GM19025 (cell line): ENCODE results near the gene PTPRN2.

Source experiments
- ATAC-seq: cut with Tn5 transposase; IDR thresholded peaks from one replicate; pipeline ENCODE4 v1.9.1; 2021; ENCODE audit warnings: mild to moderate bottlenecking, low read depth, moderate library complexity; ENCODE audit not compliant: unreplicated experiment

The PTPRN2 gene

GRCh38 chr7:157876469-157877285 is 710.9 kb downstream of the PTPRN2 start:
- ATAC-seq = no peak

GRCh38 chr7:157875230-157876179 is 712.1 kb downstream of the PTPRN2 start:
- ATAC-seq = no peak

GRCh38 chr7:157874870-157875229 is 712.8 kb downstream of the PTPRN2 start:
- ATAC-seq = no peak

GRCh38 chr7:157874208-157874816 is 713.3 kb downstream of the PTPRN2 start:
- ATAC-seq = no peak

GRCh38 chr7:157873664-157874063 is 714.0 kb downstream of the PTPRN2 start:
- ATAC-seq = no peak

GRCh38 chr7:157873181-157873580 is 714.4 kb downstream of the PTPRN2 start:
- no peak for ATAC-seq

- ATAC-seq = no peak
Measured at GRCh38 chr7:157872447-157872846, 715.2 kb downstream of the PTPRN2 start.

GRCh38 chr7:157871681-157872080 is 715.9 kb downstream of the PTPRN2 start:
- no peak for ATAC-seq

GRCh38 chr7:157870644-157871290 is 716.9 kb downstream of the PTPRN2 start:
- ATAC-seq = no peak

GRCh38 chr7:157869793-157870192 is 717.8 kb downstream of the PTPRN2 start:
- no peak for ATAC-seq

GRCh38 chr7:157867685-157868305 is 719.8 kb downstream of the PTPRN2 start:
- no peak for ATAC-seq

GRCh38 chr7:157866336-157866924 is 721.2 kb downstream of the PTPRN2 start:
- no peak for ATAC-seq

- ATAC-seq = no peak
Measured at GRCh38 chr7:157865351-157866165, 722.1 kb downstream of the PTPRN2 start.

- ATAC-seq = no peak
Measured at GRCh38 chr7:157864911-157865310, 722.7 kb downstream of the PTPRN2 start.

- ATAC-seq = no peak
Measured at GRCh38 chr7:157863906-157864810, 723.5 kb downstream of the PTPRN2 start.

GRCh38 chr7:157863176-157863575 is 724.4 kb downstream of the PTPRN2 start:
- ATAC-seq = no peak

GRCh38 chr7:157862731-157863130 is 724.9 kb downstream of the PTPRN2 start:
- no peak for ATAC-seq

GRCh38 chr7:157861551-157861950 is 726.1 kb downstream of the PTPRN2 start:
- no peak for ATAC-seq
